ENCODE data around the gene LRP1B.

The LRP1B gene

GRCh38 chr2:141455211-141455826, 675.5 kb downstream of the LRP1B start:
- no peak overlapping the region for H4K8ac ChIP-seq (ENCODE audit: low read depth, low read length)
- no peak overlapping the region for H2BK5ac ChIP-seq (ENCODE audit: low read length)
- H3K18ac ChIP-seq (ENCODE audit: low read length): no peak overlapping the region
- H3K56ac ChIP-seq (ENCODE audit: low read length): no peak overlapping the region
- no peak overlapping the region for H3K23ac ChIP-seq (ENCODE audit: low read length)
- no peak overlapping the region for H3K4ac ChIP-seq (ENCODE audit: low read depth, low read length)
- H3K4me2 ChIP-seq (ENCODE audit: low read length): no peak overlapping the region
- H3K36me3 ChIP-seq (ENCODE audit: control insufficient read depth, insufficient read depth, low read length): no peaks in the 10 kb centered on the region
- H2BK120ac ChIP-seq (ENCODE audit: low read depth, low read length): no peak overlapping the region
- H3K4me1 ChIP-seq (ENCODE audit: control insufficient read depth, low read depth, low read length): no peaks in the 10 kb centered on the region
- no peaks in the 10 kb centered on the region for H3K79me1 ChIP-seq (ENCODE audit: low read length)
- H3K79me2 ChIP-seq (ENCODE audit: control insufficient read depth, insufficient read depth, low read length): no peaks in the 10 kb centered on the region
- no peak overlapping the region for H4K5ac ChIP-seq (ENCODE audit: low read length)
- no peaks in the 10 kb centered on the region for H3K27me3 ChIP-seq (ENCODE audit: insufficient read depth, low read length, poor library complexity)
- WGBS (ENCODE audit: extremely low coverage, insufficient coverage, low lambda C conversion rate): no CpG with 5 or more reads among the region's 7 CpGs
- DNase-seq: peak; percentile 21
- no peak overlapping the region for H3K27ac ChIP-seq (ENCODE audit: low read depth, low read length)
- H2BK15ac ChIP-seq (replicated peaks; ENCODE audit: low read depth): no peak overlapping the region
- H2AK5ac ChIP-seq (ENCODE audit: low read length): no peak overlapping the region
- H3K4me3 ChIP-seq (ENCODE audit: low read length): no peak overlapping the region
- H3K9ac ChIP-seq (ENCODE audit: low read length): no peak overlapping the region

- Histone ChIP-seq H4K8ac (ENCODE audit: low read depth, low read length) (no peak overlapping the region), H3K56ac (ENCODE audit: low read length) (no peak overlapping the region), H3K9ac (ENCODE audit: low read length) (no peak overlapping the region), H4K5ac (ENCODE audit: low read length) (no peak overlapping the region), H2AK5ac (ENCODE audit: low read length) (no peak overlapping the region), H3K23ac (ENCODE audit: low read length) (no peak overlapping the region), H2BK120ac (ENCODE audit: low read depth, low read length) (no peak overlapping the region), H3K4me2 (ENCODE audit: low read length) (no peak overlapping the region), H3K27me3 (ENCODE audit: insufficient read depth, low read length, poor library complexity) (no peaks in the 10 kb centered on the region), H2BK5ac (ENCODE audit: low read length) (no peak overlapping the region), H3K4me1 (ENCODE audit: control insufficient read depth, low read depth, low read length) (no peaks in the 10 kb centered on the region), H3K79me2 (ENCODE audit: control insufficient read depth, insufficient read depth, low read length) (no peaks in the 10 kb centered on the region), H3K18ac (ENCODE audit: low read length) (no peak overlapping the region), H2BK15ac (replicated peaks; ENCODE audit: low read depth) (no peak overlapping the region), H3K79me1 (ENCODE audit: low read length) (no peaks in the 10 kb centered on the region), H3K4me3 (ENCODE audit: low read length) (no peak overlapping the region), H3K4ac (ENCODE audit: low read depth, low read length) (no peak overlapping the region), H3K36me3 (ENCODE audit: control insufficient read depth, insufficient read depth, low read length) (no peaks in the 10 kb centered on the region), H3K27ac (ENCODE audit: low read depth, low read length) (no peak overlapping the region)
- no peak for DNase-seq
- WGBS (ENCODE audit: extremely low coverage, insufficient coverage, low lambda C conversion rate): no CpG with 5 or more reads among the region's 17 CpGs
Observed at GRCh38 chr2:141440072-141440635, 690.7 kb downstream of the LRP1B start.

- Histone ChIP-seq H3K4ac (ENCODE audit: low read depth, low read length) (no peak overlapping the region), H3K36me3 (ENCODE audit: control insufficient read depth, insufficient read depth, low read length) (no peaks in the 10 kb centered on the region), H3K9ac (ENCODE audit: low read length) (no peak overlapping the region), H4K8ac (ENCODE audit: low read depth, low read length) (no peak overlapping the region), H2BK120ac (ENCODE audit: low read depth, low read length) (no peak overlapping the region), H3K79me2 (ENCODE audit: control insufficient read depth, insufficient read depth, low read length) (no peaks in the 10 kb centered on the region), H3K18ac (ENCODE audit: low read length) (no peak overlapping the region), H3K4me1 (ENCODE audit: control insufficient read depth, low read depth, low read length) (no peaks in the 10 kb centered on the region), H2BK5ac (ENCODE audit: low read length) (no peak overlapping the region), H3K79me1 (ENCODE audit: low read length) (no peaks in the 10 kb centered on the region), H3K23ac (ENCODE audit: low read length) (no peak overlapping the region), H2AK5ac (ENCODE audit: low read length) (no peak overlapping the region), H3K4me2 (ENCODE audit: low read length) (no peak overlapping the region), H3K27me3 (ENCODE audit: insufficient read depth, low read length, poor library complexity) (no peaks in the 10 kb centered on the region), H3K4me3 (ENCODE audit: low read length) (no peak overlapping the region), H4K5ac (ENCODE audit: low read length) (no peak overlapping the region), H3K56ac (ENCODE audit: low read length) (no peak overlapping the region), H3K27ac (ENCODE audit: low read depth, low read length) (no peak overlapping the region), H2BK15ac (replicated peaks; ENCODE audit: low read depth) (no peak overlapping the region)
- no peak for DNase-seq
Observed at GRCh38 chr2:141439524-141439923, 691.3 kb downstream of the LRP1B start.

- no peaks in the 10 kb centered on the region for H3K79me1 ChIP-seq (ENCODE audit: low read length)
- no peak overlapping the region for H3K4me3 ChIP-seq (ENCODE audit: low read length)
- H2BK120ac ChIP-seq (ENCODE audit: low read depth, low read length): no peak overlapping the region
- H3K4me1 ChIP-seq (ENCODE audit: control insufficient read depth, low read depth, low read length): no peaks in the 10 kb centered on the region
- no peak overlapping the region for H3K4ac ChIP-seq (ENCODE audit: low read depth, low read length)
- no peak overlapping the region for H2BK15ac ChIP-seq (replicated peaks; ENCODE audit: low read depth)
- no peak overlapping the region for H3K9ac ChIP-seq (ENCODE audit: low read length)
- H3K27me3 ChIP-seq (ENCODE audit: insufficient read depth, low read length, poor library complexity): no peaks in the 10 kb centered on the region
- H2BK5ac ChIP-seq (ENCODE audit: low read length): no peak overlapping the region
- no peak for DNase-seq
- no peak overlapping the region for H3K23ac ChIP-seq (ENCODE audit: low read length)
- H2AK5ac ChIP-seq (ENCODE audit: low read length): no peak overlapping the region
- no peak overlapping the region for H3K4me2 ChIP-seq (ENCODE audit: low read length)
- no peak overlapping the region for H3K18ac ChIP-seq (ENCODE audit: low read length)
- no peak overlapping the region for H4K8ac ChIP-seq (ENCODE audit: low read depth, low read length)
- no peak overlapping the region for H3K56ac ChIP-seq (ENCODE audit: low read length)
- H3K27ac ChIP-seq (ENCODE audit: low read depth, low read length): no peak overlapping the region
- no peaks in the 10 kb centered on the region for H3K36me3 ChIP-seq (ENCODE audit: control insufficient read depth, insufficient read depth, low read length)
- H3K79me2 ChIP-seq (ENCODE audit: control insufficient read depth, insufficient read depth, low read length): no peaks in the 10 kb centered on the region
- WGBS (ENCODE audit: extremely low coverage, insufficient coverage, low lambda C conversion rate): no CpG with 5 or more reads among the region's 1 CpG
- no peak overlapping the region for H4K5ac ChIP-seq (ENCODE audit: low read length)
Observed at GRCh38 chr2:141438536-141438935, 692.3 kb downstream of the LRP1B start.

- Histone ChIP-seq H3K27ac (ENCODE audit: low read depth, low read length) (no peak overlapping the region), H3K4ac (ENCODE audit: low read depth, low read length) (no peak overlapping the region), H2BK5ac (ENCODE audit: low read length) (no peak overlapping the region), H4K8ac (ENCODE audit: low read depth, low read length) (no peak overlapping the region), H3K79me2 (ENCODE audit: control insufficient read depth, insufficient read depth, low read length) (no peaks in the 10 kb centered on the region), H3K56ac (ENCODE audit: low read length) (no peak overlapping the region), H3K4me2 (ENCODE audit: low read length) (no peak overlapping the region), H3K4me3 (ENCODE audit: low read length) (no peak overlapping the region), H3K4me1 (ENCODE audit: control insufficient read depth, low read depth, low read length) (no peaks in the 10 kb centered on the region), H4K5ac (ENCODE audit: low read length) (no peak overlapping the region), H3K23ac (ENCODE audit: low read length) (no peak overlapping the region), H3K79me1 (ENCODE audit: low read length) (no peaks in the 10 kb centered on the region), H2BK15ac (replicated peaks; ENCODE audit: low read depth) (no peak overlapping the region), H3K36me3 (ENCODE audit: control insufficient read depth, insufficient read depth, low read length) (no peaks in the 10 kb centered on the region), H3K18ac (ENCODE audit: low read length) (no peak overlapping the region), H3K9ac (ENCODE audit: low read length) (no peak overlapping the region), H2AK5ac (ENCODE audit: low read length) (no peak overlapping the region), H2BK120ac (ENCODE audit: low read depth, low read length) (no peak overlapping the region), H3K27me3 (ENCODE audit: insufficient read depth, low read length, poor library complexity) (no peaks in the 10 kb centered on the region)
- no peak for DNase-seq
- no CpG with 5 or more reads among the region's 1 CpG for WGBS (ENCODE audit: extremely low coverage, insufficient coverage, low lambda C conversion rate)
Observed at GRCh38 chr2:141437521-141437920, 693.3 kb downstream of the LRP1B start.

GRCh38 chr2:141423124-141423523, 707.7 kb downstream of the LRP1B start:
- H2AK5ac ChIP-seq (ENCODE audit: low read length): no peak overlapping the region
- DNase-seq: no peak
- no peaks in the 10 kb centered on the region for H3K36me3 ChIP-seq (ENCODE audit: control insufficient read depth, insufficient read depth, low read length)
- H3K23ac ChIP-seq (ENCODE audit: low read length): no peak overlapping the region
- no peaks in the 10 kb centered on the region for H3K4me1 ChIP-seq (ENCODE audit: control insufficient read depth, low read depth, low read length)
- no peak overlapping the region for H3K4me3 ChIP-seq (ENCODE audit: low read length)
- no peaks in the 10 kb centered on the region for H3K27me3 ChIP-seq (ENCODE audit: insufficient read depth, low read length, poor library complexity)
- no peak overlapping the region for H3K27ac ChIP-seq (ENCODE audit: low read depth, low read length)
- no peak overlapping the region for H3K4ac ChIP-seq (ENCODE audit: low read depth, low read length)
- H3K79me1 ChIP-seq (ENCODE audit: low read length): no peaks in the 10 kb centered on the region
- no peak overlapping the region for H2BK120ac ChIP-seq (ENCODE audit: low read depth, low read length)
- no peaks in the 10 kb centered on the region for H3K79me2 ChIP-seq (ENCODE audit: control insufficient read depth, insufficient read depth, low read length)
- H2BK15ac ChIP-seq (replicated peaks; ENCODE audit: low read depth): no peak overlapping the region
- H4K5ac ChIP-seq (ENCODE audit: low read length): no peak overlapping the region
- H4K8ac ChIP-seq (ENCODE audit: low read depth, low read length): no peak overlapping the region
- no peak overlapping the region for H3K4me2 ChIP-seq (ENCODE audit: low read length)
- no peak overlapping the region for H3K18ac ChIP-seq (ENCODE audit: low read length)
- H3K56ac ChIP-seq (ENCODE audit: low read length): no peak overlapping the region
- no peak overlapping the region for H2BK5ac ChIP-seq (ENCODE audit: low read length)
- H3K9ac ChIP-seq (ENCODE audit: low read length): no peak overlapping the region
